ENCODE data around the gene C16orf96. TPM values are rescaled to one million over a fixed set of nuclear protein-coding genes. Genes with fewer than 3 reads are reported as not detected.
A peak's percentile ranks its signal among the peaks of the same experiment; 100 is the strongest.

Gene C16orf96
- total and polyA plus RNA-seq, 2 of the 8 experiments (the other 6 are each of a cell fraction or from before 2014, with no cell fraction given) = 1.0 to 1.3 TPM

DNA sequence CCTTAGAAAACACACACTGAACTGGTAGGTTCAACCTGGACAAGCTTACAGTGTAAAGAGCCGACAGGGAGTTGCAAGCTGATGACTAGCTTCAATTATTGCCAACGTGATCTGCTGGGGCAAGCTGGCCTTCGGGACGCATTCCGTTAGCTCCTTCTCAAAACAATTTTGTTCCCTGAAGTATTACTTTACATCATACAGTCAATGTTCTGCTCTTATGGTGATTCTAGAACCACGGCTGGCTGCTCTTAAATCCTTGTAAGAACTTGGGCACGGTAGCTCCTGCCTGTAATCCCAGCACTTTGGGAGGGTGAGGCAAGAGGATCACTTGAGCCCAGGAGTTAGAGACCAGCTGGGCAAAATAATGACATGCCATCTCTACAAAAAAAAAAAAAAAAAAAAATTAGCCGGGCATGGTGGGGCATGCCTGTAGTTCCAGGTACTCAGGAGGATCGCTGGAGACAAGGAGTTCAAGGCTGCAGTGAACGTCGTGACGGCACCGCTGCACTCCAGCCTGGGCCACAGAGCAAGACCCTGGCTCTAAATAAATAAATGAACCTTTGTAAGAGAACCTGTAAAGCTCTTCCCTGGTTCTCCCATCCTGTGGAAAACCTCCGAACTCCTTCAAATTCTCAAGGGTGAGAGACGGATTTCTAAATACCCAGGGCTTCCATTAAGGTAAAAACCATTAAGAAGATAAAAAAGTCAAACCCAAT is 19.6 kb upstream of the C16orf96 start:
- peaks cover 0 to 8% (median 5%) of the 10 kb centered on the region in 4 experiments; a peak in 5 of 7 replicates for H3K4me1 ChIP-seq (replicated peaks in 1 of 4; ENCODE audit: control insufficient read depth in 3 of 4, insufficient read depth in 4 of 4, low read length in 3 of 4)
- H3K14ac ChIP-seq (ENCODE audit: insufficient read length) = no peak overlapping the region
- ChIA-PET CTCF (ENCODE audit: partially characterized antibody) (interaction anchor here (0.6 to 40.7 kb wide), 6 partner anchors 9 to 49 kb away, joined by 4 to 968 read pairs (median 6); no protein-coding TSS in a partner anchor), POLR2A (ENCODE audit: partially characterized antibody) (interaction anchor here (0.8 to 2.5 kb wide), 3 partner anchors 12 to 46 kb away, joined by 3 to 11 read pairs (median 4); no protein-coding TSS in a partner anchor)
- no peak overlapping the region for H3K27ac ChIP-seq (ENCODE audit: low read depth, low read length)
- peak overlapping the region; percentile 64 to 73; a peak in 2 of 4 replicates for H3K4me2 ChIP-seq (ENCODE audit: insufficient read depth in 1 of 2, low read depth in 2 of 2, low read length in 2 of 2)
- H3K4me3 ChIP-seq (ENCODE audit: extremely low read depth in 1 of 4, insufficient read depth in 2 of 4, low read depth in 3 of 4, low read length in 4 of 4) = peak overlapping the region in 2 of 4 experiments; percentile 69 to 87; a peak in 5 of 8 replicates
- H3K56ac ChIP-seq (replicated peaks; ENCODE audit: insufficient read length, low read depth, low read length) = no peak overlapping the region
- H2BK5ac ChIP-seq (ENCODE audit: low read depth, low read length) = no peak overlapping the region
- H3K79me2 ChIP-seq (ENCODE audit: control insufficient read depth in 1 of 2, insufficient read depth in 2 of 2, low read length in 2 of 2) = peaks cover 3 to 55% of the 10 kb centered on the region in 2 experiments; a peak in 2 of 4 replicates
- H3K27me3 ChIP-seq (replicated peaks in 1 of 4; ENCODE audit: control insufficient read depth in 3 of 4, extremely low read depth in 1 of 4, insufficient read depth in 3 of 4, low read length in 3 of 4) = peaks cover 1 to 14% (median 11%) of the 10 kb centered on the region in 4 experiments
- no peak overlapping the region; the same call in 1 of the 2 replicates for H2AK5ac ChIP-seq (ENCODE audit: low read depth, low read length)
- peaks cover 3 to 13% of the 10 kb centered on the region in 2 experiments for H4K20me1 ChIP-seq (replicated peaks in 1 of 2; ENCODE audit: control insufficient read depth in 1 of 2, insufficient read depth in 2 of 2, low read length in 2 of 2)
- H2BK20ac ChIP-seq (ENCODE audit: low read length) = no peak overlapping the region
- no peak overlapping the region for H3K4ac ChIP-seq (replicated peaks; ENCODE audit: insufficient read length, low read depth, low read length)
- TF ChIP-seq POLR2AphosphoS5 (IDR thresholded peaks at IDR 0.05; ENCODE audit: low read depth, low read length) = no peak
- no peak for TF ChIP-seq SP4 (IDR thresholded peaks at IDR 0.05; ENCODE audit: low read length)
- no peak for TF ChIP-seq EGR1 (IDR thresholded peaks at IDR 0.05; ENCODE audit: borderline replicate concordance, low read depth, low read length)
- TF ChIP-seq SUZ12 (IDR thresholded peaks at IDR 0.05; ENCODE audit: low read length) = no peak
- TF ChIP-seq JUN (IDR thresholded peaks at IDR 0.05; ENCODE audit: low read depth, low read length) = no peak
- TF ChIP-seq MAFK (IDR thresholded peaks at IDR 0.05; ENCODE audit: low read depth, low read length) = no peak
- no peak for TF ChIP-seq RXRA (IDR thresholded peaks at IDR 0.05; ENCODE audit: insufficient read depth, low read depth, low read length)
- TF ChIP-seq TCF12 (IDR thresholded peaks at IDR 0.05; ENCODE audit: low read depth, low read length) = no peak
- TF ChIP-seq, protein P1, sequence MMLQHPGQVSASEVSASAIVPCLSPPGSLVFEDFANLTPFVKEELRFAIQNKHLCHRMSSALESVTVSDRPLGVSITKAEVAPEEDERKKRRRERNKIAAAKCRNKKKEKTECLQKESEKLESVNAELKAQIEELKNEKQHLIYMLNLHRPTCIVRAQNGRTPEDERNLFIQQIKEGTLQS (IDR thresholded peaks at IDR 0.05; ENCODE audit: insufficient read depth, low read depth, low read length) = no peak
- no peak for TF ChIP-seq POLR2A (IDR thresholded peaks at IDR 0.05; ENCODE audit: control extremely low read depth in 1 of 2, low read depth in 2 of 2, low read length in 2 of 2)
- H4K8ac ChIP-seq (ENCODE audit: extremely low read depth, insufficient read depth, low read length) = no peak overlapping the region
- H3K36me3 ChIP-seq (ENCODE audit: control insufficient read depth in 2 of 4, insufficient read depth in 4 of 4, low read length in 3 of 4) = peaks cover 2 to 11% (median 6%) of the 10 kb centered on the region in 4 experiments; a peak in 6 of 8 replicates
- H3K79me1 ChIP-seq (ENCODE audit: low read depth, low read length) = peaks cover 28% of the 10 kb centered on the region
- no peak overlapping the region for H2BK15ac ChIP-seq (ENCODE audit: low read length)
- FAIRE-seq (no peak), DNase-seq (ENCODE audit: low read depth in 1 of 2, low spot score in 2 of 2) (no peak)
- H4K5ac ChIP-seq (ENCODE audit: insufficient read length, low read depth, low read length) = no peak overlapping the region
- no peak overlapping the region for H3K18ac ChIP-seq (ENCODE audit: extremely low read depth, low read length)
- WGBS, 2 experiments (ENCODE audit: extremely low coverage in 1 of 2, insufficient coverage in 1 of 2, insufficient read length in 1 of 2, insufficient replicate concordance in 2 of 2, low coverage in 1 of 2, low lambda C conversion rate in 2 of 2, missing lambda C conversion rate in 1 of 2) = 91% methylated on average over 15 of the region's 15 CpGs; no CpG with 5 or more reads in 1 of the 2 experiments
- peaks cover 3% of the 10 kb centered on the region; the same call in 1 of the 2 replicates for H3K23me2 ChIP-seq (ENCODE audit: low read depth, low read length)
- H2AFZ ChIP-seq (ENCODE audit: low read length) = no peak overlapping the region
- H2BK120ac ChIP-seq (replicated peaks; ENCODE audit: low read depth, low read length) = no peak overlapping the region
- H3K9me3 ChIP-seq (ENCODE audit: insufficient read depth in 2 of 2, low read depth in 1 of 2, low read length in 1 of 2) = peaks cover 6 to 11% of the 10 kb centered on the region in 2 experiments
- no peak overlapping the region for H3K23ac ChIP-seq (ENCODE audit: insufficient read length)
- no peak overlapping the region for H2BK12ac ChIP-seq (ENCODE audit: low read depth, low read length)
- H4K91ac ChIP-seq (replicated peaks; ENCODE audit: insufficient read length, low read length) = no peak overlapping the region
- H3K9ac ChIP-seq (replicated peaks in 1 of 4; ENCODE audit: extremely low read depth in 1 of 4, low read depth in 3 of 4, low read length in 3 of 4) = no peak overlapping the region; a peak in 1 of 7 replicates

Data from H1 (cell line).